K562 (cell line): ENCODE data around the gene CCDC138. TPM values are rescaled to one million over a fixed set of nuclear protein-coding genes. Genes with fewer than 3 reads are reported as not detected.

Source experiments
- ELK3 ChIP-seq: fragments of 450-650 bp; formaldehyde crosslinking; IDR thresholded peaks from 2 replicates; pipeline ENCODE4 v1.4.0; 2020; ENCODE audit warnings: mild to moderate bottlenecking
- GABPB1 ChIP-seq: sonication (generic); formaldehyde crosslinking; IDR thresholded peaks from 2 replicates; pipeline ENCODE4 v1.8.0; 2022; ENCODE audit warnings: mild to moderate bottlenecking, missing genetic modification reagents
- GTF3C2 ChIP-seq: IDR thresholded peaks from 3 replicates; pipeline ENCODE4 v1.6.1; 2011; ENCODE audit warnings: borderline replicate concordance, mild to moderate bottlenecking, moderate library complexity; ENCODE audit not compliant: insufficient read length; ENCODE audit errors: extremely low read depth
- JUNB ChIP-seq: fragments of 450-650 bp; formaldehyde crosslinking; conservative IDR thresholded peaks from 2 replicates; pipeline ENCODE4 v1.4.0; 2020; ENCODE audit warnings: mild to moderate bottlenecking
- ZNF740 ChIP-seq, 3 experiments: fragments of 200-800 bp in 1 of 3; sonication (Bioruptor generic) in 1 of 3; sonication (generic) in 1 of 3; formaldehyde crosslinking in 1 of 3; IDR thresholded peaks; 2 replicates each; pipeline versions ENCODE4 v1.6.1 to v1.8.0; 2016 to 2022; ENCODE audit warnings: mild to moderate bottlenecking in 2 of 3, missing compliant biosample characterization in 2 of 3, missing genetic modification characterization in 2 of 3, missing genetic modification reagents in 1 of 3
- ZSCAN32 ChIP-seq: fragments of 450-650 bp; formaldehyde crosslinking; IDR thresholded peaks from 2 replicates; pipeline ENCODE4 v1.4.0; 2020; ENCODE audit warnings: mild to moderate bottlenecking, moderate library complexity
- polyA plus RNA-seq, 8 experiments: library from polyadenylated mRNA; depleted of rRNA in 4 of 8; stranded (reverse) in 5 of 8; unstranded in 3 of 8; fragments of >200 nt; fragmentation: Nextera tagmentation in 2 of 8; fragmentation: Illumina TruSeq in 1 of 8; extraction: Ambion mirVana in 2 of 8; extraction: Trizol in 1 of 8; gene quantifications; 2 replicates each; pipeline versions ENCODE4 v1.2.1 to v1.2.3, GENCODE V29; 2011 to 2014; ENCODE audit warnings: inconsistent platforms in 1 of 8, missing spikeins in 1 of 8
- total RNA-seq, 7 experiments: library from RNA; depleted of rRNA in 6 of 7; stranded (reverse); fragments of >200 nt in 6 of 7; fragmentation: Illumina TruSeq in 2 of 7; extraction: Trizol in 2 of 7; gene quantifications; 2 replicates each; pipeline versions ENCODE4 v1.2.1 to v1.2.3, GENCODE V29; 2011 to 2021; ENCODE audit warnings: low replicate concordance in 1 of 7

Gene CCDC138
- total and polyA plus RNA-seq, 9 of the 15 experiments (the other 6 are each of a cell fraction or from before 2014, with no cell fraction given): 17.5 to 44.6 (median 26.7) TPM

GRCh38 chr2:108923736-108924579 lies 137.4 kb downstream of the CCDC138 start (continued):
- TF ChIP-seq ZNF740 (CRISPR knock-in tag; IDR thresholded peaks at IDR 0.05) (no peak), ZNF740 (tag; IDR thresholded peaks at IDR 0.05) (no peak), GABPB1 (CRISPR knock-in tag) (no peak), JUNB (CRISPR knock-in tag) (no peak), GTF3C2 (no peak), ZSCAN32 (CRISPR knock-in tag) (no peak), ELK3 (CRISPR knock-in tag) (no peak)
